ENCODE results near the gene COL5A1.

The COL5A1 gene

DNA sequence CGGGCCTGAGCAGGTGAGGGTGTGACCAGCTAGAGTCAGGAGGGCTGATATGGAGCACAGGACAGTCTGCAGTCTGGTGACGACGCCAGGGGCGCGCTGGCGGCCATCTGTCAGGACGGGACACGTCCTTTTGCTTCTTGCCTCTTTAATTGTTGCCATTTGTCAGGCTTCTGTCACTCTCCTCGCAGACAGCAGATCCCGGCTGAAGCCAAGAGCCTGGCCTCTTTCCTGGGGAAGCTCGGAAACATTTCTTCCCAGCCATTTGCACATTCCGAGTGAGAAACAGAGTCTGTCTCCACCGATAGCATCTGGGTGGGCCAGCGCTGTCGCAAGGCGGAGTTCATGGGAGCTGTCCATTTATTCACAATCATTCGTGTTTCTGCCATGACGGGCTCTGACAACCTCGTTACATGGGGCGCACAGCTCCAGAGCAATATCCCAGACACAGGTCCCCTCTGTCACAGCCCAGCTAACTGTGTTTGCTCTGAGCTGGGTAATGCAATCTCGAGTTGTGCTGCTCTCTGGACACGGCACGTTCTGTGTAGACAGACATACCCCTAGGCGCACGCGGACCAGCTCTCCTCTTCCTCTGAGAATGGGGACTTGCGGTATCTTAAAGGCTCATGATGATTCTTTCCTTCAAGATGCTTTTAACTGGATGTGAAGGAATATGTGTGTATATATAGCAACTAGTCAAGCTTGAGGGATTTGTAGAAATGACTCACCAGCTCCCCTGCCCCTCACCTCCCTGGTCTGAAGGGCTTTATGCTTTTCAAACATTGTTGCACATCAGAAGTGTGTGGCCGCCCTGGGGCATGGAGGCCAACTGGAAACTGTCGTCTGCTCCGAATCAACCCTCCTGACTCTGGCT lies 133.7 kb downstream of the COL5A1 start:
- no peak for DNase-seq

DNA sequence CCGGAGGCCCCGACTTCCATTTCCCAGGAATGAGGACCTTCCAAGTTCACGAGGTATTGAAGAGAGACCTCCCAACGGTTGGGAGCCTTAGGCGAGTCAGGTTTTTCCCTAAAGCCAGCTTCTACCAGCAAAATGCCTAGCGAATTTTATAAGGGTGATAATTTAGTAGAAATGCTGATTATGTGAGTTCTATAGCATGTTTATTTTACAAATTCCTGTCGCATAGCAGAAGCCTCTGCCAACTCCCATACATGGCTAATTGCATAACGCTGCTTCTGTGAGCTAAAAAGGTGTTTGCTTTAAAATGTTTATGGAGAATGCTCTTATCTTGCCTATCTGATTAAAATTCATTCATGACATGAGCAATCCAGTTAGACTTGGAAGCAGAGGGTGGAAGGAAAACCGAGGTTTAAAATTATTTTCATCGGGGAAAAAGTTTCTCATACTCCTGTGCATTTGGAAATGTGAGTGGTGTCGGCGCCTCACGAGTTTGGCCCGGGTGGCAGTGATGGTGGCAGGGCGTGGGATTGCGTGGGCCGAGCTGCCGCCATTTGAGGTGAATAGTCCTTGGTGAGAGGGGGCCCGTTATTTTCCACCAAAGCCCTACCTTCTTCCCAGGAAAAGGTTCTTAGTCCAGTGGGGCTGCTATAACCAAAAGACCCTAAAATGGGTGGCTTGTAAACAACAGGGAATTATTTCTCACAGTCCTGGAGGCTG lies 134.6 kb downstream of the COL5A1 start:
- DNase-seq: no peak

DNA sequence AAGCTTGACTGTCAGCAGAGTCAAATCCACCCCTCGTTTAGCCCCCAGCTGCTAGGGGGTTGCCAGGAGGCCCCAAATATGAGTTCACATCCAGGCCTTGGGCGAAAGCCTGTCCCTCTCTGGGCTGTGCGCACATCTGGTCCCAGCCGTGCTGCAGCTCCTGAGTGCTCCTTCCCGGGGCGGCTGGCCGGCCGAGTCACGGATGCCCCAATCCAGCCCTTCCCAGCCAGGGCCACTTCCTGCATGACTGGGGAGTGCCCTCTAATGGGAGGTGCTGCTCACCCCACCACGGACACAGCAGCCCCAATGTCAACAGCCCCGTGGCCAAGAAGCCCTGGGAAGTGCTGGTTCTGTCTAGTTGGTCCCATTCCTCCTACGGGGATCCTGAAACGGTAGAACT lies 135.6 kb downstream of the COL5A1 start:
- DNase-seq: no peak

DNA sequence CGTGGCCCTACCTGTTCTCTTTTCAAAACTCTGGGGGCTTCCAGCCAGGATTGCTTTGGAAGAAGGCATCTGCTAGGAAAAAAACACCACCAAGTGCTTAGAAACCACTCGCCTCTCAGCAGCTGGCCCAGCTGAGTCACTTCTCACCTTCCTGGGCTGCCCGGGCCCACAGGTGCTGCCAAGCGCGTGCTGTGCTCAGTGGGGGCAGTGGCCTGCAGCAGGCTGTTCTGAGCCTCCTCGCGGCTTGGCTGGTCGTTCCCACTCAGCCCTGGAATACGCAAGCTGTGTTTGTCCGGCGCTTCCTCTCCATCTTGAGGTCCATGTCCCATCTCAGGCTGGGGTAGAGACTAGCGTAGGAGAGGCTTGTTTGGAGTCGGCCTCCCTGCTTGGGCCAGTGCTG lies 136.6 kb downstream of the COL5A1 start:
- DNase-seq: no peak

GRCh38 chr9:134778841-134779411 lies 137.3 kb downstream of the COL5A1 start:
- no peak for DNase-seq

DNA sequence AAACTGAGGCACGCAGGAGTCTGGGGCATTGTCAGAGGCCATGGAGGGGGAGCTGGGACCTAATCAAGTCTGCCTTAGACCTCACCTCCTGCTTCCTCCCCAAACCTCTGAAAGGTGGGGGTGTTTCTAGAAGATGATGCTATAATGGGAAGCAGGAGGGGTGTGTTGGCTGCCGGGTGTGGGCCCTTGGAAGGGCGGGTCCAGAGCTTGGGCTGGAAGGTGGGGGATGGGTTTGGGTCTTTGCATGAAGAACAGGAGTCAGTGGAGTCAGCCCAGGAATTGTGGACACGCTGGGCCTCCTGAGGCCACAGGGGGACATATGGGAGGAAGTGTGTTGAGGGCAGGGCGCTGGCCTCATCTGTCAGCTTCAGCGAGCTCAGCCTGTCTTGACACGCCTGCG lies 138.0 kb downstream of the COL5A1 start:
- DNase-seq: no peak

- DNase-seq: peak; percentile 24
Measured at GRCh38 chr9:134781591-134782302, 140.1 kb downstream of the COL5A1 start.

DNA sequence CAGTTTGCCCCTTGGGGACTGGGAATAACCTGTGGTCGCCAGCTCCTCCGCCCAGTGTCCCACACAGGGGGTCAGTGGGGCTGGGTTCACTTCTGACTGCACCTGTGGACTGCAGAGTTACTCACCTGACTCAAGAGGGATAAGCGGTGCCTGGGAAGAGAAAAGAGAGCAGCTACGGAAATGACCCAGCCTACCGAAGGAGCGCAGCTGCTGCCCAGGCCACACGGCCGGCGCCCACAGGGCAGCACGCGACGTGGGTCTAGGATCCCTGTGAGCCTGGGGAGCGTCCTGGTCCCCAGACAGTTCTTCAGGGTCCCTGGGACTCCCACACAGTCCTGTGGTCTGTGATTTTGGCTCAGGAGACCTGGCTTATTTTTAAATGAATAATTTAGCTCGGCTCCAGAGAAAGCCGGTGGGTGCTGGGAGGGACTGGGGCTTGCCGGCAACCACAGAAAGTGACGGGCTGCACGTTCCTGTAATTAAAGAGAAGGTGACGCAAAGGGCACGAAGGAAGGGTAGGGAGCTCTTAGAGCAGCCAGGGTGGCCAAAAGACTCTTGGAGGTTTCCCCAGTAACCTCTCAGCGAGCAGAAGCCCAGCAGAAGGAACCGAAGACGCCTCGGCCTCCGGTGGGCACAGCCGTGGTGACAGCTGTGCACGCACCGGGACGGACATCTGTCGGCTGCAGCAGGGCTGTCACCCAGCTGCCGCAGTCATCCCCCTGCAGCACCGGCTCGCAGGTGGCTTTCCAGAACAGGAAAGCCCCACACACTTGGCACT lies 141.5 kb downstream of the COL5A1 start:
- no peak for DNase-seq

GRCh38 chr9:134783699-134784039 lies 142.1 kb downstream of the COL5A1 start:
- no peak for DNase-seq

GRCh38 chr9:134784577-134785305 lies 143.1 kb downstream of the COL5A1 start:
- no peak for DNase-seq

DNA sequence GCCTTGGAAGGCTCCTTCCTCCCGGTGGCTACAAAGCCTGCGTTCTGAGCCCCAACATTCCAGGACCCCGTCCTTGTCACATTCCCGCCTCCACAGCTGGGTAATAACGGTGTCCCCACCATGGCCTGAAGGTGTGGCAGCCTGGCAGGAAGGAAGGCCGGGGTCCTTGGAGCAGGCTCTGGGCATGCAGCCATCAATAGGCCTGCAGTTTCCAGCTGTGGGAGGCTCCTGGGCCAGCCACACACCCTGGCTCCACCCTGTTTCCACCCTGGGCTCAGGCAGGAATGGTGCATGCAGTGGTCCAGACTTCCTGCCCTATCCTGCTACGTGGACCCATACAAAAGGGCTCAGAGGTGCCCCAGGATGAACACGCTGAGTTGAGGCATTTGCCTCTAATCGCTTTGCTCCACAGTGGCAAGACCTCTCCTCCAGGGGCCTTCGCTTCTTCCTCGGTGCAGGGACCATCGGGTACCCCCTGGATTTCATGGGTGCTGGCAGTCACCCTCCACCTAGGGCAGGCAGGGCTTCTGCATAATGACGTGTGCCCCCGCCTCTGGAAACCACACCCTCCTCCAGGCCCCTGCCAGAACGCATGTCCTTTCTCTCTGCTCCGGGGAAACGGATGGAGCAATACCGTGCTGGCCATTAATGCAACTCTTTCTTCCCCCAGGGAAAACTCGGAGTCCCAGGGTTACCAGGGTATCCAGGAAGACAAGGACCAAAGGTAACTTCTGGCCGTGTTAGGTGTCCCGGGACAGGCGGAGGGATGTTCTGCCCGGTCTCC lies 143.9 kb downstream of the COL5A1 start:
- DNase-seq: no peak

- no peak for DNase-seq
Measured at GRCh38 chr9:134787601-134788531, 146.3 kb downstream of the COL5A1 start.

DNA sequence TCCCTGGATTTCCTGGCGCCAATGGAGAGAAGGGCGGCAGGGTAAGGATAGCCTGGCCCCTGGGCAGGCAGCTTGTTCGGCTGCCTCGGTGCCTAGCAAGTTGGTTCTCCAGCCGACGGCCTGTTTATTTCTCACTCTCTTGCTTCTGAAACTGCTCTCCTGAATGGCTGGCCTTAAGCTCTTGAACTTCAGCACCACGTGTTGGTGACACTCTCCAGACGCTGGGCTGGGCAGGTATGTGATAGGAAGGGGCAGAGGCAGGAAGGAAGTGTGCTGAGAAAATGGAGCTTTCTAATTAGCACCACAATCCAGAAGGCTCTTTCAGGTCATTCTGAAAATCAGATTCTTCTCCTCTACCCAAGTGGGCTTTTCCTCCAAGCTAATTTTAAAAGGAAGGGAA lies 147.6 kb downstream of the COL5A1 start:
- no peak for DNase-seq

DNA sequence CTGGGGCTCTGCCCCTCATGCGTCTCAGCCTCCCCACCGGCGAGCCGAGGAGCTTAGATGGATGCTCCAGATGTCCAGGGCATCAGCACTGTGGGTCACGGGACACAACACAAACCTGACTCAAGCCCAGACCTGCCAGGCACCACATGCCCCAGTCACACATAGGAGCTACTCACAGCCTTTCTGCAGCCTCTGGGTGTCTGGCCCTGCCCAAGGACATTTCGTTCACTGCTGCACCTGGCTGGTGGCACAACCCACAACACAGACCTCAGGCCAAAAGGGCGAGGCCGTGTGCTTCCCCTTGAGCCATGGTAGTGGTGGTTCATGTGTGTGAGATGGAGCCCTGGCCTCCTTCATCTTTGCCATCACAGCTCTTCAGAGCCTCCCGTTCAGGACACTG lies 149.4 kb downstream of the COL5A1 start:
- DNase-seq: no peak

DNA sequence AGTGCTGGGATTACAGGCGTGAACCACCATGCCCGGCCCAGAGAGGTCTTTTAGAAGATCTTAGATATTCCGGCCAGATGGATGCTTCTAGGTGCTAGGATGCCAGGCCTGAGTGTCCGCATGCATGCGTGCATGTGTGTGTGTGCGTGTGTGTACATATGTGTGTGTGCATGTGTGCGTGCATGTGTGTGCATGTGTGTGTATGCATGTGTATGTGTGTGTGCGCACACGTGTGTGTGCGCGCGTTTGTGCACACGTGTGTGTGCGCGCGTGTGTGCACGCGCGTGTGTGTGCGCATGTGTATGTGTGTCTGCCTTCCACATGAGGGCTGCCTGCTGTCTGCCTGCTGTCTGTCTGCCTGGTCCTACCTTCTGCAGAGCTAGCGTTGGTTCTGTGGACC lies 151.0 kb downstream of the COL5A1 start:
- no peak for DNase-seq

GRCh38 chr9:134793288-134794188 lies 151.9 kb downstream of the COL5A1 start:
- DNase-seq: no peak

DNA sequence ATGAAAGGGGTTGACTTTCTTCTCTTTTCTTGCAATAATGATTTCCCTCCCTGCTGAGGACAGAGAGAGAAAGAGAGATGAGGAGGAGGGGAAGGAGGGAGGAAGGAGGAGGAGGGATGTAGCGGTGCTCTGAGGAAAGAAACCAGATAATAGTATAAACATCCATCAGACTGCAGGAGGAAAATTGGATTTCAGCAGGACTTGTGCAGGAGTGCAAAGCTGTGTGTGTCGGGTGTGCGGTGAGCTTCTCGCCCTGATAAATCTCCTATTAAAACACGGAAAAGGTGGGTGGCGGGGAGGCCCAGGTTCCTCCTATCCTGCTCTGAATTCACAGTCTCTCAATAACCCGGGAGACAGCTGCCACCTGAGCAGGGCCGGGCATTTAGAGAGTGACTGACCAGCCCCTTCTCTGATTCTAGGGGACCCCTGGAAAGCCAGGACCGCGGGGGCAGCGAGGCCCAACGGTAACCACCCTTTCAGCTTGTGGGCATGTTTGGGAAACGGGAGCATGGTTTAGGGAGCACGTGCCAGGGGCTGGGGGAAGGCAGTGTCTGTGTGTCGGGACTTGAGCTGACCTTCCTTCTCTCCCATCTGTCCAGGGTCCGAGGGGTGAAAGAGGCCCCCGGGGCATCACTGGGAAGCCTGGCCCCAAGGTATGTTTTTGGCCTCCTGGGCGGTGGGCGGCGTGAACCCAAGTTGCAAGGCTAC lies 153.2 kb downstream of the COL5A1 start:
- no peak for DNase-seq

- no peak for DNase-seq
Measured at GRCh38 chr9:134795446-134795845, 153.8 kb downstream of the COL5A1 start.
